ENCODE data around the gene NDUFAB1.

GRCh38 chr16:23538919-23539278, 57.2 kb downstream of the NDUFAB1 start:
- TF ChIP-seq TCF4 (CRISPR knock-in tag; IDR thresholded peaks at IDR 0.05; ENCODE audit: borderline replicate concordance), result no peak
- TF ChIP-seq RARB (CRISPR knock-in tag; IDR thresholded peaks at IDR 0.05), result no peak
- no peak for TF ChIP-seq TOX (CRISPR knock-in tag; IDR thresholded peaks at IDR 0.05; ENCODE audit: borderline replicate concordance)
- TF ChIP-seq ISL1 (CRISPR knock-in tag; IDR thresholded peaks at IDR 0.05), result no peak; the same call in 1 of the 2 replicates
- no peak for TF ChIP-seq ARNTL (CRISPR knock-in tag; IDR thresholded peaks at IDR 0.05; ENCODE audit: borderline replicate concordance, low read depth)
- TF ChIP-seq PATZ1 (CRISPR knock-in tag; IDR thresholded peaks at IDR 0.05; ENCODE audit: borderline replicate concordance), result no peak
- TF ChIP-seq ZFP3 (CRISPR knock-in tag; IDR thresholded peaks at IDR 0.05), result no peak
- TF ChIP-seq ZFP30 (CRISPR knock-in tag; IDR thresholded peaks at IDR 0.05), result no peak
- no peak for TF ChIP-seq CSDC2 (CRISPR knock-in tag; IDR thresholded peaks at IDR 0.05)
